T-helper 2 cell (primary cell): Measurements from ENCODE around the gene ADCY2.

Source experiments
- DNase-seq, 5 experiments: peaks; one replicate each; pipeline versions ENCODE4 v3.0.0 to v3.0.0-alpha.2; 2012 to 2022

ADCY2 gene

GRCh38 chr5:7671381-7671993, 275.5 kb downstream of the ADCY2 start:
- DNase-seq = no peak

GRCh38 chr5:7673658-7674057, 277.7 kb downstream of the ADCY2 start:
- DNase-seq = no peak

GRCh38 chr5:7676455-7676854, 280.5 kb downstream of the ADCY2 start:
- DNase-seq = no peak

- DNase-seq = no peak
Observed at GRCh38 chr5:7678030-7678429, 282.1 kb downstream of the ADCY2 start.

- no peak for DNase-seq
Observed at GRCh38 chr5:7679663-7680062, 283.7 kb downstream of the ADCY2 start.

GRCh38 chr5:7680260-7680659, 284.3 kb downstream of the ADCY2 start:
- no peak for DNase-seq

DNA sequence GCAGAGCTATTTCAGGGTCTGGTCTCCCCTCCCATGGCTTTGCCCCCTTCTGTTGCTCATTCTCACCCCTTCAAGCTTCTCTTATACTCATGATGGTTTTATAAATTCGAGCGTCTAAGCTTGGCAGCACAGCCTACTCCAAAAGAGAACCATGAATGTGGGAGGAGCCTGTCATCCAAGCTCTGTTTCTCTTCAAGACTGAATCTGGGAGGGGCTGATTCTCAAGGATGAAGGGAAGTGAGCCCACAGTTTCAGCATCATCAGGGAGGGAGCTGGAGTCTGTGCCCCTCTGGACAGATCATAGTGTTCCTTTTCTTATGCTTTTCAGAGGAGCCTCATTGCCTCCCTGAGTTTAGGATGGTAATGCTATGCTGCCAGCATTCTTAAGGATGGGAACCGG, 286.4 kb downstream of the ADCY2 start:
- no peak for DNase-seq

GRCh38 chr5:7683753-7684152, 287.8 kb downstream of the ADCY2 start:
- no peak for DNase-seq

DNA sequence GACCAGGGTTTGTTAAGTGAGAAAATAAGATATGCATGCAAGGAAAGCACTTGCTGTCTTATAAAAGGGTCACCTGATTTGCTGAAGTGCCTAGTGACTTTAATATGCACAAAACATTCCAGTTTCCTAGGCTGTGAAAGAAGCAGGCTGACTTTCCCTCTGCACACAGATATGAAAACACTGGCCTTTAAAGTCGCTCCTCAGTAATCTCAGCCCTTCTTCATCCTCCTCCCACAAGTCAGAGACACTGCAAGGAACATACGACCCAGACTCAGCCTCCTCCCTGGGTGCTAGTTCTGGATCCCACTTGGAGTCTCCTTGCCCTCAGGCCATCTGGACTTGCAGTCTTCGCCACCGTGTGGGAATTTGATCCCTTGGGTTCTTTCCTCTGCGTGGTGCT, 288.9 kb downstream of the ADCY2 start:
- no peak for DNase-seq

GRCh38 chr5:7686794-7687193, 290.9 kb downstream of the ADCY2 start:
- DNase-seq = no peak

- DNase-seq = no peak
Observed at GRCh38 chr5:7690557-7690956, 294.6 kb downstream of the ADCY2 start.

GRCh38 chr5:7705261-7705660, 309.3 kb downstream of the ADCY2 start:
- no peak for DNase-seq

DNA sequence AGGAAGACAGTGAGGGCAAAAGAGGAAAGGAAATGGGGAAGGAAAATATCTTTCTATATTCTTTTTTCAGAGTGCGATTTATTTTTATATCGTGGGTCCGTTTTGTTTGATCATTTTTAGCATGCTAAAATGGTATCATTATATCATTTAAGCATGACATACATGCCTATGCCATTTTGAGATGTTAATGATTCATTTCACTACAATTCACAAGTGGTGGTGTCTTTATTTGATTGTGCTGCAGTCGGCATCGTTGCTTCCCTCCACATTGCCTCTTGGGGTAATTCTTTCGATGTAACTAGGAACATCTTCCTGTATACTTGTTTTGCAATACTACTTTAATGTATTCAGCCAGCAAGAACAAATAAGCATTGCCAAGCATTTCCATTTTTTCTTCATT, 309.8 kb downstream of the ADCY2 start:
- DNase-seq = no peak

GRCh38 chr5:7706256-7706655, 310.3 kb downstream of the ADCY2 start:
- DNase-seq = no peak

DNA sequence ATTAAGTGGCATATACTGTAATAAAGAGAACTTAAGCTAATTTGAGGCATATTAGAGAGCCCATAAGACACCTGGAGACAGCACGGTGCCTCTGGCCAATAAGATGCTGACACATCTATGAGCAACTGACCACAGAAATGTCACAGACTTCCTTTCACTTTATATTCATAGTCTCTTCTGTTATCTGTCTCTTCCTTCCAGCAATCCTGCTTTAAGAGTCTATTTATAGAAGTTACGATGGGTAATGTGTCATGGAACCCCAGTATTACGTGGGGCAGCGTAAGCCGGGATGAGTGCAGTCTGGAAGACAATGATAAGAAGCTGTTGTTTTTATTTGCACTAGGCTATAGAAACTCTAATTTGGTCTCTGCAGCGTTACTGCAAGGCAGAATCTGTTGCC, 318.2 kb downstream of the ADCY2 start:
- no peak for DNase-seq

GRCh38 chr5:7714697-7715096, 318.8 kb downstream of the ADCY2 start:
- no peak for DNase-seq

- DNase-seq = no peak
Observed at GRCh38 chr5:7717691-7718090, 321.8 kb downstream of the ADCY2 start.

GRCh38 chr5:7728076-7728475, 332.1 kb downstream of the ADCY2 start:
- DNase-seq = no peak

- no peak for DNase-seq
Observed at GRCh38 chr5:7741415-7742065, 345.6 kb downstream of the ADCY2 start.

- DNase-seq = no peak
Observed at GRCh38 chr5:7742241-7742656, 346.3 kb downstream of the ADCY2 start.

- DNase-seq = peak in 3 of 5 experiments; percentile 2 to 19 (median 16)
Observed at GRCh38 chr5:7745882-7746610, 350.1 kb downstream of the ADCY2 start.

- no peak for DNase-seq
Observed at GRCh38 chr5:7747728-7748127, 351.8 kb downstream of the ADCY2 start.

GRCh38 chr5:7749626-7750025, 353.7 kb downstream of the ADCY2 start:
- DNase-seq = no peak

- DNase-seq = no peak
Observed at GRCh38 chr5:7751874-7752273, 355.9 kb downstream of the ADCY2 start.
